Measurements from ENCODE around the gene OSGEP.

- TF ChIP-seq CTCF (IDR thresholded peaks at IDR 0.05) (no peak), POLR2A (IDR thresholded peaks at IDR 0.05) (no peak), POLR2AphosphoS5 (IDR thresholded peaks at IDR 0.05) (peak in 2 of 3 donors; percentile 64 to 77)
Observed at GRCh38 chr14:20469890-20470602, 15.4 kb upstream of the OSGEP start.

All from stomach (tissue), 4 donors.